IMR-90 (cell line): ENCODE results near the gene SIPA1L3.

Experiments used
- BHLHE40 ChIP-seq: fragments of 150-350 bp; IDR thresholded peaks from 2 replicates; pipeline ENCODE4 v1.6.1; 2016; ENCODE audit warnings: mild to moderate bottlenecking, low read depth, low read length
- CEBPB ChIP-seq: IDR thresholded peaks from 2 replicates; pipeline ENCODE4 v1.6.1; 2012; ENCODE audit warnings: low read depth, low read length, improper control_type of control experiment
- CHD1 ChIP-seq: IDR thresholded peaks from 2 replicates; pipeline ENCODE4 v1.6.1; 2012; ENCODE audit warnings: low read depth, low read length, improper control_type of control experiment
- FOS ChIP-seq: fragments of 150-350 bp; IDR thresholded peaks from 2 replicates; pipeline ENCODE4 v1.6.1; 2016; ENCODE audit warnings: low read depth, low read length
- MAFK ChIP-seq: IDR thresholded peaks from 2 replicates; pipeline ENCODE4 v1.6.1; 2012; ENCODE audit warnings: low read depth, low read length, improper control_type of control experiment
- MAZ ChIP-seq: IDR thresholded peaks from 2 replicates; pipeline ENCODE4 v1.6.1; 2012; ENCODE audit warnings: low read depth, mild to moderate bottlenecking, low read length, improper control_type of control experiment, moderate library complexity, borderline replicate concordance
- MXI1 ChIP-seq: IDR thresholded peaks from 2 replicates; pipeline ENCODE4 v1.6.1; 2012; ENCODE audit warnings: low read depth, mild to moderate bottlenecking, low read length, moderate library complexity, borderline replicate concordance
- POLR2A ChIP-seq: IDR thresholded peaks from 2 replicates; pipeline ENCODE4 v1.6.1; 2012; ENCODE audit warnings: mild to moderate bottlenecking, low read depth, low read length
- RAD21 ChIP-seq: IDR thresholded peaks from 2 replicates; pipeline ENCODE4 v1.6.1; 2012; ENCODE audit warnings: low read length, improper control_type of control experiment
- RFX5 ChIP-seq: IDR thresholded peaks from 2 replicates; pipeline ENCODE4 v1.8.0; 2012; ENCODE audit warnings: low read depth, mild to moderate bottlenecking, low read length, moderate library complexity
- SMC3 ChIP-seq: fragments of 150-350 bp; IDR thresholded peaks from 2 replicates; pipeline ENCODE4 v1.6.1; 2016; ENCODE audit warnings: low read depth, mild to moderate bottlenecking, antibody characterized with exemption, low read length, moderate library complexity
- TF ChIP-seq, protein P1 (sequence below): conservative IDR thresholded peaks from 2 replicates; pipeline ENCODE4 v1.5.1; 2012; ENCODE audit warnings: mild to moderate bottlenecking, low read depth, low read length, improper control_type of control experiment
- TF ChIP-seq, protein P2 (sequence below): fragments of 150-350 bp; IDR thresholded peaks from 2 replicates; pipeline ENCODE4 v1.6.1; 2017; ENCODE audit warnings: mild to moderate bottlenecking, antibody characterized with exemption, low read length, low read depth
- TF ChIP-seq, protein P3 (sequence below): fragments of 150-350 bp; IDR thresholded peaks from 2 replicates; pipeline ENCODE4 v1.6.1; 2016; ENCODE audit warnings: low read depth, mild to moderate bottlenecking, low read length, moderate library complexity, borderline replicate concordance

DNA sequence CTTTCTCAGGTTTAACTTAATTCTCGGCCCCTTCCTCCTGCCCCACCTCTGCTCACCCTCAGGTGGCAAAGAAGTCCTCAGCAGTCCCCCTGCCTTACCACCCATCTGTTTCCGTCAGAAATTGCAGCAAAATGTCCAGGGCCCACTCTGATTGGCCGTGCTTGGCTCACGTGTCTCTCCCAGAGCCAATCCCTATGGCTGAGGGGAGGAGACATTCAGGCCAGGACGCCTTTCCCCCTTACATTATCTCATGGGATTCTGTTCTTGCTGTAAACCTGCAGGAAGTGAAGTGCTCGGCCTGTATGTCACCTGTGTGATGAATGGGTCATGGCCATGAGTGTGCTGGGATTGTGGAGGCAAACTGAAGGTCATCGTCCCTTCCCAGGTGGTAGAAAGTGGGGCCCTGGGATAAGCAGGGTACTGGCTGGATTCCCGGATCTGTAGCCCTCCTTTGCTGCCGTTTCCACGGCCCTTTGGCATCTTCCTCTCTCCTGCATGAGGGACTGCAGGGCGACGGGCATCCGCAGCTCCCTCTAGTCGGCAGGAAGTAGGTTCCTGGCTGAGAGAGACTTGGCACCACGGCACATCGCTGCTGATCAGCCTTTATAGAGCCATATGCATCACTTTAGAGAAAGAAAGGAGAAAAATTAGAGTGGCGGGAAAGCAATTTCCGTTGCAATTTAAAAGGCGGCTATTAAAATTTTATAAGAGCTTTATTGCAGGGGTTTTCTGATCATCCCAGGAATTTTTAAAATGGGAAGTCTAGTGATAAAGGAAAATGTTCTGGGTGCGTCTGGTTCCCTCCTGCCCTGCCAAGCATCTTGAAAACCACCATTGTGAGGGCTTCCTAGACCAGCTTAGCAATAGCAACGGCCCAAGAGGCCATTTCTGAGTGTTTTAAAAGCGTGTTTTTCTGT lies 118.2 kb downstream of the SIPA1L3 start:
- TF ChIP-seq, protein P1, sequence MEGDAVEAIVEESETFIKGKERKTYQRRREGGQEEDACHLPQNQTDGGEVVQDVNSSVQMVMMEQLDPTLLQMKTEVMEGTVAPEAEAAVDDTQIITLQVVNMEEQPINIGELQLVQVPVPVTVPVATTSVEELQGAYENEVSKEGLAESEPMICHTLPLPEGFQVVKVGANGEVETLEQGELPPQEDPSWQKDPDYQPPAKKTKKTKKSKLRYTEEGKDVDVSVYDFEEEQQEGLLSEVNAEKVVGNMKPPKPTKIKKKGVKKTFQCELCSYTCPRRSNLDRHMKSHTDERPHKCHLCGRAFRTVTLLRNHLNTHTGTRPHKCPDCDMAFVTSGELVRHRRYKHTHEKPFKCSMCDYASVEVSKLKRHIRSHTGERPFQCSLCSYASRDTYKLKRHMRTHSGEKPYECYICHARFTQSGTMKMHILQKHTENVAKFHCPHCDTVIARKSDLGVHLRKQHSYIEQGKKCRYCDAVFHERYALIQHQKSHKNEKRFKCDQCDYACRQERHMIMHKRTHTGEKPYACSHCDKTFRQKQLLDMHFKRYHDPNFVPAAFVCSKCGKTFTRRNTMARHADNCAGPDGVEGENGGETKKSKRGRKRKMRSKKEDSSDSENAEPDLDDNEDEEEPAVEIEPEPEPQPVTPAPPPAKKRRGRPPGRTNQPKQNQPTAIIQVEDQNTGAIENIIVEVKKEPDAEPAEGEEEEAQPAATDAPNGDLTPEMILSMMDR = no peak
- no peak for TF ChIP-seq BHLHE40
- TF ChIP-seq POLR2A = no peak
- TF ChIP-seq CEBPB = no peak
- TF ChIP-seq FOS = no peak
- TF ChIP-seq, protein P2, sequence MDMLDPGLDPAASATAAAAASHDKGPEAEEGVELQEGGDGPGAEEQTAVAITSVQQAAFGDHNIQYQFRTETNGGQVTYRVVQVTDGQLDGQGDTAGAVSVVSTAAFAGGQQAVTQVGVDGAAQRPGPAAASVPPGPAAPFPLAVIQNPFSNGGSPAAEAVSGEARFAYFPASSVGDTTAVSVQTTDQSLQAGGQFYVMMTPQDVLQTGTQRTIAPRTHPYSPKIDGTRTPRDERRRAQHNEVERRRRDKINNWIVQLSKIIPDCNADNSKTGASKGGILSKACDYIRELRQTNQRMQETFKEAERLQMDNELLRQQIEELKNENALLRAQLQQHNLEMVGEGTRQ = peak; percentile 34; the same call in 1 of the 2 replicates
- TF ChIP-seq RFX5 = no peak
- TF ChIP-seq, protein P3, sequence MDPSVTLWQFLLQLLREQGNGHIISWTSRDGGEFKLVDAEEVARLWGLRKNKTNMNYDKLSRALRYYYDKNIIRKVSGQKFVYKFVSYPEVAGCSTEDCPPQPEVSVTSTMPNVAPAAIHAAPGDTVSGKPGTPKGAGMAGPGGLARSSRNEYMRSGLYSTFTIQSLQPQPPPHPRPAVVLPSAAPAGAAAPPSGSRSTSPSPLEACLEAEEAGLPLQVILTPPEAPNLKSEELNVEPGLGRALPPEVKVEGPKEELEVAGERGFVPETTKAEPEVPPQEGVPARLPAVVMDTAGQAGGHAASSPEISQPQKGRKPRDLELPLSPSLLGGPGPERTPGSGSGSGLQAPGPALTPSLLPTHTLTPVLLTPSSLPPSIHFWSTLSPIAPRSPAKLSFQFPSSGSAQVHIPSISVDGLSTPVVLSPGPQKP = no peak
- no peak for TF ChIP-seq MAZ
- no peak for TF ChIP-seq SMC3
- no peak for TF ChIP-seq MAFK
- TF ChIP-seq MXI1 = no peak
- no peak for TF ChIP-seq RAD21
- no peak for TF ChIP-seq CHD1
